H9 (cell line): ENCODE measurements around the gene COL28A1. TPM values are rescaled to one million over a fixed set of nuclear protein-coding genes. Genes with fewer than 3 reads are reported as not detected.

Experiments
- DNase-seq: peaks from one replicate; pipeline ENCODE4 v3.0.0-alpha.2; 2017
- H2AFZ ChIP-seq: one replicate; pipeline ENCODE4 v1.6.1; 2013; ENCODE audit warnings: mild to moderate bottlenecking, low read length, control low read depth, moderate library complexity
- H2AK5ac ChIP-seq: 2 replicates; pipeline ENCODE4 v1.6.1; 2013; ENCODE audit warnings: low read length, control low read depth, mixed read lengths; ENCODE audit not compliant: insufficient read length
- H2BK120ac ChIP-seq: one replicate; pipeline ENCODE4 v1.6.1; 2013; ENCODE audit warnings: low read depth, mild to moderate bottlenecking, low read length, control low read depth, inconsistent platforms; ENCODE audit not compliant: poor library complexity, severe bottlenecking
- H2BK12ac ChIP-seq: 2 replicates; pipeline ENCODE4 v1.6.1; 2013; ENCODE audit warnings: low read length, control low read depth, mixed read lengths, low read depth; ENCODE audit not compliant: insufficient read length
- H2BK15ac ChIP-seq: 2 replicates; pipeline ENCODE4 v1.6.1; 2013; ENCODE audit warnings: low read depth, low read length, control low read depth
- H2BK20ac ChIP-seq: one replicate; pipeline ENCODE4 v1.6.1; 2013; ENCODE audit warnings: low read depth, mild to moderate bottlenecking, low read length, control low read depth, inconsistent platforms; ENCODE audit not compliant: poor library complexity, severe bottlenecking
- H2BK5ac ChIP-seq: 2 replicates; pipeline ENCODE4 v1.6.1; 2013; ENCODE audit warnings: low read length, control low read depth, mixed read lengths; ENCODE audit not compliant: insufficient read length
- H3K14ac ChIP-seq: 2 replicates; pipeline ENCODE4 v1.6.1; 2013; ENCODE audit warnings: low read length, control low read depth; ENCODE audit not compliant: insufficient read depth
- H3K18ac ChIP-seq: 2 replicates; pipeline ENCODE4 v1.6.1; 2013; ENCODE audit warnings: low read depth, mild to moderate bottlenecking, mixed read lengths, low read length, control low read depth; ENCODE audit not compliant: insufficient read length
- H3K23ac ChIP-seq: 2 replicates; pipeline ENCODE4 v1.6.1; 2013; ENCODE audit warnings: low read length, control low read depth, mixed read lengths, low read depth; ENCODE audit not compliant: insufficient read length
- H3K23me2 ChIP-seq: 2 replicates; pipeline ENCODE4 v1.6.1; 2013; ENCODE audit warnings: low read depth, mild to moderate bottlenecking, mixed read lengths, low read length, control low read depth; ENCODE audit not compliant: insufficient read length, poor library complexity, severe bottlenecking
- H3K27ac ChIP-seq: 2 replicates; pipeline ENCODE4 v1.5.1; 2013; ENCODE audit warnings: low read length, control low read depth, mixed read lengths, low read depth; ENCODE audit not compliant: insufficient read length
- H3K27me3 ChIP-seq: 2 replicates; pipeline ENCODE4 v1.6.1; 2013; ENCODE audit warnings: low read length, control low read depth, inconsistent platforms; ENCODE audit not compliant: insufficient read depth
- H3K4ac ChIP-seq: 2 replicates; pipeline ENCODE4 v1.6.1; 2013; ENCODE audit warnings: low read depth, mild to moderate bottlenecking, control low read depth, inconsistent platforms, low read length, moderate library complexity
- H3K4me1 ChIP-seq: 2 replicates; pipeline ENCODE4 v1.6.1; 2013; ENCODE audit warnings: low read length, control low read depth, inconsistent platforms; ENCODE audit not compliant: insufficient read depth
- H3K4me2 ChIP-seq: 2 replicates; pipeline ENCODE4 v1.6.1; 2013; ENCODE audit warnings: low read length, control low read depth, mixed read lengths; ENCODE audit not compliant: insufficient read length, insufficient read depth
- H3K56ac ChIP-seq: 2 replicates; pipeline ENCODE4 v1.6.1; 2013; ENCODE audit warnings: low read depth, mild to moderate bottlenecking, mixed read lengths, low read length, control low read depth; ENCODE audit not compliant: insufficient read length
- H3K79me1 ChIP-seq: 2 replicates; pipeline ENCODE4 v1.6.1; 2013; ENCODE audit warnings: low read depth, mild to moderate bottlenecking, moderate library complexity, low read length, control low read depth, inconsistent platforms; ENCODE audit not compliant: insufficient read depth, poor library complexity, severe bottlenecking
- H3K79me2 ChIP-seq: 2 replicates; pipeline ENCODE4 v1.6.1; 2013; ENCODE audit warnings: low read length, control low read depth, inconsistent platforms; ENCODE audit not compliant: insufficient read depth
- H3K9ac ChIP-seq: 2 replicates; pipeline ENCODE4 v1.6.1; 2013; ENCODE audit warnings: low read length, control low read depth, mixed read lengths; ENCODE audit not compliant: insufficient read length; ENCODE audit errors: extremely low read depth
- H3K9me3 ChIP-seq: one replicate; pipeline ENCODE4 v1.6.1; 2013; ENCODE audit warnings: low read depth, low read length, inconsistent platforms; ENCODE audit not compliant: control insufficient read depth
- H3T11ph ChIP-seq: one replicate; pipeline ENCODE4 v1.6.1; 2013; ENCODE audit warnings: mild to moderate bottlenecking, low read length, control low read depth, inconsistent platforms
- H4K20me1 ChIP-seq: one replicate; pipeline ENCODE4 v1.6.1; 2013; ENCODE audit not compliant: control insufficient read depth, insufficient read length, insufficient read depth
- H4K5ac ChIP-seq: 2 replicates; pipeline ENCODE4 v1.6.1; 2013; ENCODE audit warnings: low read depth, mild to moderate bottlenecking, mixed read lengths, low read length, control low read depth; ENCODE audit not compliant: insufficient read length
- H4K8ac ChIP-seq: replicated peaks from 2 replicates; pipeline ENCODE4 v1.6.1; 2013; ENCODE audit warnings: low read length, control low read depth, mixed read lengths, low read depth; ENCODE audit not compliant: insufficient read length
- H4K91ac ChIP-seq: 2 replicates; pipeline ENCODE4 v1.6.1; 2013; ENCODE audit warnings: low read depth, mild to moderate bottlenecking, moderate library complexity, mixed read lengths, low read length, control low read depth; ENCODE audit not compliant: insufficient read length
- H3K27ac Mint-ChIP-seq, 3 experiments: 2 replicates in 2 of 3; 3 replicates in 1 of 3; pipeline ENCODE4 v1.8.0; 2020 to 2021; ENCODE audit warnings: mixed read lengths in 3 of 3, mild to moderate bottlenecking in 1 of 3, moderate library complexity in 1 of 3
- H3K27me3 Mint-ChIP-seq: 2 replicates; pipeline ENCODE4 v1.8.0; 2021; ENCODE audit warnings: low read depth, mild to moderate bottlenecking, moderate library complexity, mixed read lengths
- H3K36me3 Mint-ChIP-seq, 3 experiments: 2 replicates in 2 of 3; 3 replicates in 1 of 3; pipeline ENCODE4 v1.8.0; 2020 to 2021; ENCODE audit warnings: low read depth in 3 of 3, mixed read lengths in 3 of 3; ENCODE audit not compliant: insufficient read depth in 1 of 3
- H3K4me1 Mint-ChIP-seq, 2 experiments: 2 replicates each; pipeline ENCODE4 v1.8.0; 2020; ENCODE audit warnings: mixed read lengths in 2 of 2
- H3K4me3 Mint-ChIP-seq, 2 experiments: 2 replicates in 1 of 2; 3 replicates in 1 of 2; pipeline ENCODE4 v1.8.0; 2020 to 2021; ENCODE audit warnings: mild to moderate bottlenecking in 2 of 2, mixed read lengths in 2 of 2, moderate library complexity in 1 of 2
- H3K9me3 Mint-ChIP-seq, 2 experiments: 2 replicates in 1 of 2; 3 replicates in 1 of 2; pipeline ENCODE4 v1.8.0; 2020; ENCODE audit warnings: mild to moderate bottlenecking in 2 of 2, mixed read lengths in 2 of 2, moderate library complexity in 1 of 2
- total RNA-seq: library from RNA; stranded (reverse); gene quantifications from 2 replicates; pipeline ENCODE4 v1.2.1, GENCODE V29; 2021
- TF ChIP-seq, protein P1 (sequence below): fragments of 200-600 bp; sonication (generic); conservative IDR thresholded peaks from 3 replicates; pipeline ENCODE4 v1.8.0; 2021; ENCODE audit warnings: antibody characterized with exemption, mild to moderate bottlenecking

COL28A1 gene
- total RNA-seq, 1 experiment from 2014 or later: 0.66 TPM

DNA sequence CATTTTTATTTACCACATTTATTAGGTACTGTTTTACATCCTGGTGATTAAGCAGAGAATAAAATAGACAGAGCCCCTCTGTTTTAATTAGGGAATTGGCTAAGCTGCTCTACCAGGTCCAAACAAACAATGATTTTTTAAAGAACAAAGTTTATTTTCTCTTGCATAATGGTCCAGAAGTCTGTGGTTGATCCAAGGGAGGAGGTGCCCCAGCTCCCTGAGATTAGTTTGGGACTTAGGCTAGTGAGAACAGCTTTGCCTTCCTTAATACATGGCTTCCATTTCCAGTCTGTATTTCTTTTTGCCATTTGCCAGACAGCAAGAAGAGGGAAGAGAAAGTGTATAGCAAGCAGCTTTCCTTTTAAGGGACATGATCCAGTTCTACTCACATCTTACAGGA is 28.1 kb upstream of the COL28A1 start:
- Histone ChIP-seq H3K4me1 (peaks cover 3% of the 10 kb centered on the region; the same call in 1 of the 2 replicates), H3K27me3 (no peaks in the 10 kb centered on the region), H3K23me2 (peaks cover 3% of the 10 kb centered on the region), H2AK5ac (no peak overlapping the region), H4K5ac (no peak overlapping the region), H3K9me3 (no peaks in the 10 kb centered on the region), H2BK120ac (no peak overlapping the region), H3K4ac (no peak overlapping the region), H4K91ac (no peak overlapping the region), H4K20me1 (no peaks in the 10 kb centered on the region), H3K4me2 (no peak overlapping the region), H3K56ac (no peak overlapping the region), H3K9ac (no peak overlapping the region), H2BK15ac (no peak overlapping the region), H3K79me2 (peaks cover 4% of the 10 kb centered on the region; the same call in 1 of the 2 replicates), H3K79me1 (no peaks in the 10 kb centered on the region), H4K8ac (no peak overlapping the region), H3K18ac (no peak overlapping the region), H3K23ac (no peak overlapping the region), H2BK12ac (no peak overlapping the region), H3K14ac (no peak overlapping the region), H2BK5ac (no peak overlapping the region), H2AFZ (no peak overlapping the region), H3T11ph (no peak overlapping the region), H2BK20ac (no peak overlapping the region), H3K27ac (no peak overlapping the region)
- Mint-ChIP-seq H3K9me3 (peaks cover 5 to 6% of the 10 kb centered on the region in 2 experiments; a peak in 3 of 5 replicates), H3K27me3 (no peaks in the 10 kb centered on the region), H3K36me3 (peaks cover 5 to 24% (median 6%) of the 10 kb centered on the region in 3 experiments; a peak in 6 of 7 replicates), H3K4me3 (no peak overlapping the region), H3K4me1 (peaks cover 10 to 11% of the 10 kb centered on the region in 2 experiments), H3K27ac (no peak overlapping the region)
- TF ChIP-seq, protein P1, sequence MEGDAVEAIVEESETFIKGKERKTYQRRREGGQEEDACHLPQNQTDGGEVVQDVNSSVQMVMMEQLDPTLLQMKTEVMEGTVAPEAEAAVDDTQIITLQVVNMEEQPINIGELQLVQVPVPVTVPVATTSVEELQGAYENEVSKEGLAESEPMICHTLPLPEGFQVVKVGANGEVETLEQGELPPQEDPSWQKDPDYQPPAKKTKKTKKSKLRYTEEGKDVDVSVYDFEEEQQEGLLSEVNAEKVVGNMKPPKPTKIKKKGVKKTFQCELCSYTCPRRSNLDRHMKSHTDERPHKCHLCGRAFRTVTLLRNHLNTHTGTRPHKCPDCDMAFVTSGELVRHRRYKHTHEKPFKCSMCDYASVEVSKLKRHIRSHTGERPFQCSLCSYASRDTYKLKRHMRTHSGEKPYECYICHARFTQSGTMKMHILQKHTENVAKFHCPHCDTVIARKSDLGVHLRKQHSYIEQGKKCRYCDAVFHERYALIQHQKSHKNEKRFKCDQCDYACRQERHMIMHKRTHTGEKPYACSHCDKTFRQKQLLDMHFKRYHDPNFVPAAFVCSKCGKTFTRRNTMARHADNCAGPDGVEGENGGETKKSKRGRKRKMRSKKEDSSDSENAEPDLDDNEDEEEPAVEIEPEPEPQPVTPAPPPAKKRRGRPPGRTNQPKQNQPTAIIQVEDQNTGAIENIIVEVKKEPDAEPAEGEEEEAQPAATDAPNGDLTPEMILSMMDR: no peak
- no peak for DNase-seq
